ENCODE results near the gene BABAM1.
A peak's percentile ranks its signal among the peaks of the same experiment; 100 is the strongest.
"Not testable (repeated sequence)": the region's sequence is repeated elsewhere in the genome, so short reads cannot be mapped to it uniquely, and the experiment has no call there.

Gene BABAM1

GRCh38 chr19:17243830-17244617 lies 23.2 kb upstream of the BABAM1 start:
- DNase-seq (ENCODE audit: low read depth) = no peak

GRCh38 chr19:17244618-17245534 lies 22.4 kb upstream of the BABAM1 start:
- no peak for DNase-seq (ENCODE audit: low read depth)

- DNase-seq (ENCODE audit: low read depth) = no peak
These were observed 21.7 kb upstream of the BABAM1 start, which contains the start of gene NR2F6 for GRCh38 chr19:17245535-17245984. Gene NR2F6, minus strand, starts transcription at chr19:17245919. Its CDS starts 699 bp downstream, at chr19:17245220.

GRCh38 chr19:17246681-17247425 lies 20.4 kb upstream of the BABAM1 start:
- DNase-seq (ENCODE audit: low read depth) = no peak

- DNase-seq (ENCODE audit: low read depth) = no peak
These were observed 19.0 kb upstream of the BABAM1 start for GRCh38 chr19:17248011-17248776.

GRCh38 chr19:17249887-17250548 lies 17.2 kb upstream of the BABAM1 start:
- no peak for DNase-seq (ENCODE audit: low read depth)

- DNase-seq (ENCODE audit: low read depth) = no peak
These were observed 12.6 kb upstream of the BABAM1 start for GRCh38 chr19:17254636-17255035.

- DNase-seq (ENCODE audit: low read depth) = no peak
These were observed 12.1 kb upstream of the BABAM1 start for GRCh38 chr19:17255150-17255621.

GRCh38 chr19:17256130-17256529 lies 11.1 kb upstream of the BABAM1 start:
- no peak for DNase-seq (ENCODE audit: low read depth)

GRCh38 chr19:17259118-17259780 lies 8.0 kb upstream of the BABAM1 start:
- no peak for DNase-seq (ENCODE audit: low read depth)

- no peak for DNase-seq (ENCODE audit: low read depth)
These were observed 7.3 kb upstream of the BABAM1 start for GRCh38 chr19:17259934-17260333.

- DNase-seq (ENCODE audit: low read depth) = peak; percentile 80
These were observed 6.4 kb upstream of the BABAM1 start for GRCh38 chr19:17260842-17261325.

GRCh38 chr19:17262557-17262956 lies 4.7 kb upstream of the BABAM1 start:
- DNase-seq (ENCODE audit: low read depth) = no peak

GRCh38 chr19:17263712-17264640 lies 3.3 kb upstream of the BABAM1 start:
- no peak for DNase-seq (ENCODE audit: low read depth)

- no peak for DNase-seq (ENCODE audit: low read depth)
These were observed 2.6 kb upstream of the BABAM1 start, which contains the start of gene USHBP1 for GRCh38 chr19:17264641-17264979. Gene USHBP1, minus strand, starts transcription at chr19:17264745. Its CDS starts 446 bp downstream, at chr19:17264299.

GRCh38 chr19:17266026-17266425 lies 1.2 kb upstream of the BABAM1 start:
- no peak for DNase-seq (ENCODE audit: low read depth)

- no peak for DNase-seq (ENCODE audit: low read depth)
These were observed 661 bp upstream of the BABAM1 start for GRCh38 chr19:17266589-17266974.

GRCh38 chr19:17268754-17269153 lies 1.5 kb downstream of the BABAM1 start:
- DNase-seq (ENCODE audit: low read depth) = no peak

- DNase-seq (ENCODE audit: low read depth) = not testable (repeated sequence)
These were observed 7.6 kb downstream of the BABAM1 start for GRCh38 chr19:17274892-17275291.
